Stimulated activated CD4-positive, alpha-beta T cell treated with anti-CD3 and anti-CD28 coated beads, Interleukin-2, amount 100 ng/mL, for 48 hours (primary cell): Measurements from ENCODE around the gene SRPK1.

Experiments
- DNase-seq, 2 donors: peaks; one replicate each; pipeline ENCODE4 v3.0.0-alpha.2; 2020

SRPK1 gene

GRCh38 chr6:35897036-35897435, 23.9 kb downstream of the SRPK1 start:
- no peak for DNase-seq

GRCh38 chr6:35896228-35896627, 24.7 kb downstream of the SRPK1 start:
- DNase-seq, result no peak

GRCh38 chr6:35895560-35895959, 25.3 kb downstream of the SRPK1 start:
- DNase-seq, result no peak

GRCh38 chr6:35894776-35895175, 26.1 kb downstream of the SRPK1 start:
- DNase-seq, result no peak

- DNase-seq, result no peak
These were observed 27.7 kb downstream of the SRPK1 start for GRCh38 chr6:35893246-35893645.

GRCh38 chr6:35892482-35892881, 28.4 kb downstream of the SRPK1 start:
- no peak for DNase-seq

- DNase-seq, result no peak
These were observed 41.7 kb downstream of the SRPK1 start for GRCh38 chr6:35879151-35879550.

- no peak for DNase-seq
These were observed 44.0 kb downstream of the SRPK1 start for GRCh38 chr6:35876902-35877301.

GRCh38 chr6:35874730-35875129, 46.2 kb downstream of the SRPK1 start:
- no peak for DNase-seq

GRCh38 chr6:35859367-35859766, 61.5 kb downstream of the SRPK1 start:
- no peak for DNase-seq

- DNase-seq, result no peak
These were observed 63.0 kb downstream of the SRPK1 start for GRCh38 chr6:35857853-35858252.

- no peak for DNase-seq
These were observed 64.6 kb downstream of the SRPK1 start for GRCh38 chr6:35856250-35856649.

GRCh38 chr6:35852994-35853393, 67.9 kb downstream of the SRPK1 start:
- DNase-seq, result no peak

- no peak for DNase-seq
These were observed 70.7 kb downstream of the SRPK1 start for GRCh38 chr6:35850208-35850607.

- no peak for DNase-seq
These were observed 76.6 kb downstream of the SRPK1 start for GRCh38 chr6:35844290-35844689.

GRCh38 chr6:35842381-35842780, 78.5 kb downstream of the SRPK1 start:
- no peak for DNase-seq

- DNase-seq, result no peak
These were observed 81.9 kb downstream of the SRPK1 start for GRCh38 chr6:35839019-35839418.

GRCh38 chr6:35833536-35833935, 87.4 kb downstream of the SRPK1 start:
- no peak for DNase-seq

- DNase-seq, result no peak
These were observed 89.5 kb downstream of the SRPK1 start for GRCh38 chr6:35831257-35832007.

GRCh38 chr6:35829306-35829705, 91.6 kb downstream of the SRPK1 start:
- no peak for DNase-seq

- no peak for DNase-seq
These were observed 96.2 kb downstream of the SRPK1 start for GRCh38 chr6:35824552-35825192.

GRCh38 chr6:35823601-35824000, 97.3 kb downstream of the SRPK1 start:
- no peak for DNase-seq

GRCh38 chr6:35817515-35817914, 103.4 kb downstream of the SRPK1 start:
- DNase-seq, result no peak

GRCh38 chr6:35811699-35811995, 109.3 kb downstream of the SRPK1 start:
- no peak for DNase-seq
